Right lung (tissue), 5 donors: ENCODE data around the gene REV1. TPM values are rescaled to one million over a fixed set of nuclear protein-coding genes. Genes with fewer than 3 reads are reported as not detected.
"Not testable (repeated sequence)": the region's sequence is repeated elsewhere in the genome, so short reads cannot be mapped to it uniquely, and the experiment has no call there.

ENCODE experiments used
- DNase-seq, 2 donors: peaks; one replicate each; pipeline ENCODE4 v3.0.0-alpha.2; 2013
- polyA plus RNA-seq, 5 donors: library from polyadenylated mRNA; unstranded; fragments of 120-200 nt; gene quantifications; one replicate each; pipeline versions ENCODE4 v1.2.1 to v1.2.3, GENCODE V29; 2013; ENCODE audit warnings: inconsistent platforms in 1 of 5, low replicate concordance in 1 of 5; ENCODE audit not compliant: insufficient read length in 5 of 5, insufficient read depth in 1 of 5

The REV1 gene
- polyA plus RNA-seq, 5 donors: 51.8 to 73.4 (median 67.1) TPM

DNA sequence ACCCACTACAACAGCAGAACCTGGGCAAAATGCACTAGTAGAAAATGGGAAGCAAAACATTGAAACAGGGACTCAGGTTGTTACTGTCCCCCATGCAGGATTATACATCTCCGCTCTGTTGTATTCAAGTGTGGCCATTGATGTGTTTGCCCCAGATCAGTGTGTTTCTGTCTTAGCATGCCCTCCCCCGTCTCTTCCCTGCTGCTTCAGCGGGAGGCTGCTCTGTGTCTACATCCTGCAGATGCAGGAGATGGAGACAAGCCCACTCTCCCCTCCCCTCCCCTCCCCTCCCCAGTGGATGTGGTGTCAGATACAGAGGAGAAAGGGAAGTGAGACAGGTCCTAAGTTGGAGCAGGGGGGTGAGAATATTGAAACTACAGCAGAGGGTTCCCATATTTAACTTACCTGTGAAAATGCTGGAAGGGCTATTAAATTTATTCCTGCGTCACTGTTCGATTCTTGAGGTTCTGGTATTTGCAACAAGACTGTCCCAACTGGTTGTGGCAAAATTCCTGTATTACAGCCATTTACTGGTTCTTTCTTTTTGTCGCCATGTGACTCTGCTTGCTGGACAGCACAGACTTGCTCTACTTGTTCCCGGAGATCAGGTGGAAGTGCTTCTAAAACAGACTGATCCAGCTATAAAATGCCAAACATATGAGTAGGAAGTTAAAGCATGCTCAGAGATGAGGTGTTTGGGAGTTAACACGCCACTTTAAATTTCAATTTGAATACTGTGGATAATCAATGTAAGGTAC, 85.6 kb downstream of the REV1 start:
- DNase-seq: no peak

DNA sequence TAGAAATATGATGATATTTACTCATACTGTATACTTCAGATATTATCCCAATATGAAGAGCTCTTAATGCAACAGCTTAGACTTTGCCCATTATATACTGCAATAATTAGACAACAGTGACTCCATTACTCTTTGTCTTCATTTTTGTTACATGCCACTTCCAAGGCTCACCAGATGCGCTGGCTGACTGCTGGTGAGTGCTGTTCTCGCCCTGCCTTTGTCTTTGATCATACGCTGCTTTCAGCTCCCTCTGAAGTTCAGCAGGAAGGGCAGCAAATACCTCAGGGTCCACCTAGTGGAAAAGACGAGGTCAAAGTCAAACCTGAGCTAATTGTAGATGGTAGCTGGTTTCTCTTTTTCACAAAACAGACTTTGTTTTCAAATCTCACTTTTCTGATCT, 86.3 kb downstream of the REV1 start:
- no peak for DNase-seq

DNA sequence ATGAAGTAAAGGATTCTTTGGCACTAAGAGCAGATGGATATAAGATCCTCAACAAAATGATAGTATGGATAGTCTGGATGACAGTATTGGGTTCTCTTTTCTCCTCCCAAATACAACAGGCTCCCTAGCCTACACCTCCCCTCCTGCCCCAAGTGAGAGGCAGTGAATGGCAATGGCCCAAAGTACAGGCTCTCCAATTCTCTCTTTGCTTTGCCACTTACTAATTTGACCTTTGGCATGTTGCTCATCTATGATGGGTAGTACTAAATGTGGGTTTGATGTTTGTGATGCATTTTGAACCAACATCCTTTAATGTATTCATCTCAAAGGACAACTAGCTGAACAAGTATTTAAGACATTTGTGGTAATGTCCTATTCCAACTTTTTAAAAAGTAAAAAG, 86.7 kb downstream of the REV1 start:
- DNase-seq: no peak

DNA sequence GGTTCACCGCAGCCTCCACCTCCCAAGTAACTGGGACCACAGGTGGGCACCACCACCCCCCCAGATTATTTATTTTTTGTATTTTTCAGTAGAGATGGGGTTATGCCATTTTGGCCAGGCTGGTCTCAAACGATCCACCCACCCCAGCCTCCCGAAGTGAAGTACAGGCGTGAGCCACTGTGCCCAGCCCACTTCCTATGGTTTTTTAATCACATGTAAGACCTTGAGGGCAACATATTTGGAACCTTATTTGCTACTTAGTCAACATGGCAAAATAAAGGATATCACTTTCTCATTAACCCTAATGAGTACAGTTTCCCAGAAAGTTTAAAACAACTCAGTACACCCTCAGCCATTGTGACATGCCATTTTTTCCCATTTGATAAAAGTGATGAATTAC, 88.0 kb downstream of the REV1 start:
- DNase-seq: no peak

DNA sequence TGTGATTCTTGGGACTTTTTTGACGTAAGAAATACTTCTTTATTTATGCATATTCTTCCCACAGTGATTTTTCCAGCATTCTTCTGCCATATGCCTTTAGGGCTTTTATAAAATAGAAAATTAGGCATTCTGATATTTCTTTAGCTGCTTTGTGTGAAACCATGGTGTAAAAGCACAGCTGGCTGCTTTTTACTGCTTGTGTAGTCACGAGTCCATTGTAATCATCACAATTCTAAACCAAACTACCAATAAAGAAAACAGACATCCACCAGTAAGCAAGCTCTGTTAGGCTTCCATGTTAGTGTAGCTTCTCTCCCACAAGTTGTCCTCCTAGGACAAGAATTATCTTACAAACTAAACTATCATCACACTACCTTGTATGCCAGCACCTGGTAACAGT, 90.0 kb downstream of the REV1 start:
- no peak for DNase-seq

DNA sequence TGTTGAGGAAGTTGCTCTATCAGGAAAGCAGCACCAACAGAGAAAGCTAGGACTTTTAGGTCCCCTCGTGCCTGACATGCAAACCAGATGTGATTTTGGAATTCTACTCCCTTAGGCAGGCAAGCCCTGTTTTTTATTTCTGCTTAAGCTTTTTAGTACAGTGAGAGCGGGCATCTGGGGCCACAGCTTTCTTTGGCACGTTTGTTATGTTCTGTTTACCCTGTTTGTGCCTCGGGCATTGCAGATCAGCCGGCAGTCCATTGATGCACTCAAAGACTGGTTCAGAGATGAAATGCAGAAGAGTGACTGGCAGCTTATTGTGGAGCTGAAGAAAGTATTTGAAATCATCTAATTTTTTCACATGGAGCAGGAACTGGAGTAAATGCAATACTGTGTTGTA, 90.8 kb downstream of the REV1 start:
- DNase-seq: no peak

DNA sequence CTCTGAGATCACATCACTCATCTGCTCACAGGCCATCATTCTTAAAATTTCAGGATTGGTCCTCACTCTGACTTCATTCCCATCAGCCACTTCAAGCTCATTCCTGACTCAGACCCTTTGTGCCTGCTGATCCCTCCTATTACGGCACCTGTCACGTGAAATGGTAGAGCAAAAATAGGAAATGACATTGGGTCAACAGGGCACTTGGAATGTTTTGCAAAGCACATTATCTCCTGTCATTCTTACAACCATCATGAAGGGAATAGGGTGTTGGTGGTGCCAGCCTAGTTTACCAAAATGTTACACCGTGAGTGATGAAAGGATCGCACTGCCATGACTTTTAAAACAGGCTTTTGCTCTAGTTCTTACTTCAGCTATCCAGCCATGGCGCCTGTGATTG, 91.5 kb downstream of the REV1 start:
- DNase-seq: no peak

DNA sequence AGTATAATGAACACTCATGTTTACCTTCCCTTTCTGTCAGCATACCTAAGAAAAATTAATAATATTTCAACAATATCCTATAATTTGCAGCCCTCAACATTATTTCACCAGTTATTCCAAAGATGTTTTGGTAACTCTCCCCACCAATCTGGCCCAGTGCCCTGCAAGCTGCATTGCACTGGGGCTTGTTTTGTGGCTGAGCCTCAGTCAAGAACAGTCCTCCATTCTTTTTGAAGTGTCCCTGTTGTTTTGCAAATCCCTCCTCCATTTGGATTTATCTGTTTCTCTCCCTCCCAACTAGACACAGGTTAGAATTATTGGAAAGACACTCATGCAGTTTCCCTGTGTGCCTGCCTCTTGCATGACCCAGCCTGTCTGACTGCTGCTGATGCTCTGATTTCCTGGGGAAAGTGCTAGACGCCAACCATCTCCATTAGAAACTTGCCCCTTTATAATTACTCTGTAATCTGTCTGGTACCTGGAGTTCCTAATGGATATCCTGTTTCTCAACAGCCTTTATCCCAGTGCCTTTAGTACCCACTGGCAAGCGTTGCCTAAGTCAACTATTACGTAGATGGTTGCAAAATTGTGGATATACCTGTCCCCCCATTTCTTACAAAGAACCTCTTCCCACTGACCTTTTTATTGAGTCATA, 92.4 kb downstream of the REV1 start:
- no peak for DNase-seq

DNA sequence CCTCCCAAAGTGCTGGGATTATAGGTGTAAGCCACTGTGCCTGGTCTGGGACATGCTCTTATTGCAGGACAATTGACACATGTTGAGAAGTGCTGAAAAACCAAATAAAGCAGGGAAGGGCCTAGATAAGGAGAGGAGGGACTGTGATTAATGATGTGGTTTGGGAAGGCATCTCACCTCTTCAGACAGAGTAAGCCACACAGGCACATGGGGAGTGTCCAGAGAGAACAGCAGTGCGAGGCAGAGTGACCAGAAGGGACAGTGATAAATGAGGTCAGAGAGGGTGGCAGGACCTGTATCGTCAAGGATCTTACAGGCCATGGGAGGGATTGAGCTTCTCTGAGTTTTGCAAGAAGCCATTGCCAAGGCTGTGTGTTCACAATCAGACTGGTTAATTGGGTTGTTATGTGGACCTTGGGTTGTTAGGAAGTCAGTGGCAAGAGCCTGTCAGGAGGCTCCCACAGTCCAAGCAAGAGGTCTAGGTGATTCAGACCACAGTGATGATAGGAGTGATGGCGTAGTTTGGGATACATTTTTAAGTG, 94.2 kb downstream of the REV1 start:
- DNase-seq: no peak

DNA sequence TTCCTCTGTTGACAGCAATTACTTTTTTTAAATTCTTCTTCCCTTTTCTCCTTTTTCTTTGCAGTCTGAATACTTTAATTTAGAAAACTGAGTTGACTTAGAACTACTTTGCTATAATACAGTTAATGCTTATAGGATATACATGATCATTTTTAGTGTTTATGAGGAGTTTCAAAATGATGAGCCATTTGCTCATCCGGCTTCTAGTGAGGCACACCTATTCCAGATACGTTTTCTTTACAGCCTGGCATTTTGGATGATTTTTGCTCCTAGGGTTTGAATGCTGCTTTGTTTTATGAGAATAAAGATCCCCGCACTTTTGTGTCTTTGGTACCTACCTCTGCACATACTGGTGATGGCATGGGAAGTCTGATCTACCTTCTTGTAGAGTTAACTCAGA, 99.9 kb downstream of the REV1 start:
- DNase-seq: no peak

DNA sequence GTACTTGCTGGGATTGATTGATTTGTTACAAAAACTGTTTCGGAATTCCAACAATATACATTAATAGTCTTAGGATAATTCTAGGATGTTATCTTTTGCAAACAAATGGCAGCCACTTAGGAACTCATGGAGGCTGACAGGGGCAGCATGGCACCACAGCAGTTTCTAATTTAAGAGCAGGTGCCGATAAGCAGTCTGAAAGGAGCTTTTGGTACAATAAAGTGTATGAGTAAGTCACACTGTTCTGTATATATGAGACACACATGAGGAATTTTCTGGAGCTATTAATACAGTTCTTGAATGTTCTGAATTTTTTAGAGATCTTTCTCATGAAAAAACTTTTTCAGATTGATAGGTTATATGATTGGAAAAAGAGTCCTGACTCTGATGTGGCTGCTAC, 100.4 kb downstream of the REV1 start:
- DNase-seq: no peak

DNA sequence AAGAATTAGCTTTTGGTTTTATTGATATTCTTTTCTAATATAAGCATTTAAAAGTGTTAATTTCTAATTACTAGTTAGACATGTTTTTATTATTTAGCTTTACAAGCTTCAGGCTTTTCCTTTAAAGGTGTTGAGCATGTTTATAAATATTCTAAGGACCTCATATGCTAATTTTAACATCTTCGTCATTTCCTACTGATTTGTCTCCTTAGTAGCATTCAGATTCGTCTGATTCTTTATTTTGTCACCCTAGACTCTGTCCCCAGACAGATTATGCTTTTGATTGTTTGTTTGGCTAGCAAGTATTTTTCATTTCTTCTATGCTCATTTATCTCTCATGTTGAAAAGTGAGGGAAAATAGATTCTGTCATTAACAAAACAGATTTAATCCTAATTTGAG, 100.9 kb downstream of the REV1 start:
- DNase-seq: no peak

DNA sequence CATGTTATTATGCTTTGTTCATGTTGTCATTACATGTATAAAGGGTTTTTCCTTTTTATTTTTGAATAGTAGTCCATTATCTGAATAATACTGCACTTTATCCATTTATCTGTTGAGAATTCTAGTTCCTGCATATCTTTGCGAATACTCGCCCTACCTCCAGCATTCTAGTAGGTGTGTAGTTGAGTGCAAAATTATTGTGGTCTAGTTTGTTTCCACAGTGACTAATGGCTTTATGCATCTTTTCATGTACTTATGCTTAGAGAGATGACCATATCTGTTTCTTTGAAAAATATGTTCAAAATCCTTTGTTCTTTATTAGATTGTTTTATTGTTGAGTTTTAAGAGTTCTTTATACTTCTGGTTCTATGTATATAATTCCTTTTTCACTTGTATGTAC, 103.8 kb downstream of the REV1 start:
- no peak for DNase-seq

DNA sequence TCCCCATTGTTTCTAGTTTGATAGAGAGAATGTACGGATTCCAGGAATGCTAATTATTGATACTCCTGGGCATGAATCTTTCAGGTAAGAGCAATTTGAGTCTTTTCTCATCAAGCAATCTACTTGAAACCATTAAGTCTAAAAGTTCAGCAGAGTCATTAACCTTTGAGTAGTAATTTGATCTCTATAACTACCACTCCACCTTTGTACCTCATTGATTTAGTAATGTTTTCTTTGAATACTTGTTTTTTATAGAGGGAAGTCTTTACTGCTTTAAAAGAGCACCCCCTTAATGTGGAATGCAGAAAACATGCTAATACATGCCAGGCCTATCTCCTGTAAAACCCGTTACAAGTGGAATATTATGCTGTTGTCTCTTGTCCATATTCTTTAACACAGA, 107.7 kb downstream of the REV1 start:
- no peak for DNase-seq

DNA sequence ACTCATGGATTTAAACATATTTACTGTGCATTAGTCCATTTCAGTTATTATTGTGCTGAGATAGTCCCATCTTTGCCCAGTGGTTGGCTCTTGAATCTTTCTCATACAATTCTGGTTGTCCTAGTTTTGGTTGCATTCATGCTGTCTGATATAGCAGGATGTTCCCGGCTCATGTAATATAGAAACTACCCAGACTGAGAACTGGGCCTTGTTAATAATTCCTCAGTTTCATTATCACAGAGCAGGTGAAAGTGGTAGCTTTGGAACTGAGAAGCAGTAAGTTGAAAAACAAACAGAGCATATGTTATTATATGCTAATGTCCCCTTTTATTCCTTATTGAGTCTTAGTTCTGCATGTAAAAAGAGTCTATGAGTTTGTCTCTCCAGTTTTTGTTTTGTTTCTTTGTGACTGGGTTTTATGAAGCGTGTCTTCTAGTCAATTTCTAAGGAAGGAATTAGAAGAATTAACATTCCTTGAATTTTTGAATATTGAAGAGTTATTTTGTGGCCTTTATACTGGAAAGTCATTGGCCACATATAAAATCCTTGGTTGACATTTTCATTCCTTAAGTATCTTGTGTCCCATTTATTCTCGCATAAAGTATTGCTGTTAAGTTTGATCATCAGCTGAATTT, 109.3 kb downstream of the REV1 start:
- no peak for DNase-seq

DNA sequence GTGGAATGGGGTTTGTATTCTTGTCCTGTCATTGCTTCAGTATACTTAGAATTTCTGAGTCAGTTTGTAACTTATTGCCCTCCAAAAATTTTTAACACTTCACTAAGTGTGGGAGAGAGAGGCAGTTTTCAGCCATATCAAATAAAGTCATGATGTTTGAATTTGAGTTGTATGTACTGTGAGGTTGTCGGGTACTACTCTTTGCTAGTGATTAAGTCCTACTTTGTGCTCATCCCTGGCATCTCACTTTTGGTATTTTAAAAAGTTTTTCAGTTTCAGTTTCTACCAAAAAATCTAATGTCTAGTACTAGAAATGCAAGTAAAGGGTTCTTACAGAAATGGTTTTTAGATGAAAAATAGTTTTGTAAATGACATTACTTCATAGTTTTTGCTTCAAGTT, 111.9 kb downstream of the REV1 start:
- DNase-seq: no peak

DNA sequence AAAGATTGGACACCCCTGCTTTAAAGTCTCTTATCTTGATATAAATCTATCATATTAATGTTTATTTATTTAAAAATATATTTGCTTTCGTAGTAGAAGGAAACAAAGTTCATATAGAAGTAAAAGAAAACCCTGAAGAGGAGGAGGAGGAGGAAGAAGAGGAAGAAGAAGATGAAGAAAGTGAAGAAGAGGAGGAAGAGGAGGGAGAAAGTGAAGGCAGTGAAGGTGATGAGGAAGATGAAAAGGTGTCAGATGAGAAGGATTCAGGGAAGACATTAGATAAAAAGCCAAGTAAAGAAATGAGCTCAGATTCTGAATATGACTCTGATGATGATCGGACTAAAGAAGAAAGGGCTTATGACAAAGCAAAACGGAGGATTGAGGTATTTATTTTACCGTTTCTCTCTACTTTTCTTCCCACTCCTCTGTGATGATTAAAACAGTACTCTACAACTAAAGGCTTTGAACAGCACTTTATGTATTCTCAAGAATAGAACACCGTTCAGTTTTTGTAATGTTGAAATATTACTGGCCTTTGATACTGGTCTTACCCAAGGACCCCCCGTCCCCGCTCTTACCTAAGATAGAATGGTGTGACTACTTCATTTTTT, 113.5 kb downstream of the REV1 start:
- no peak for DNase-seq

DNA sequence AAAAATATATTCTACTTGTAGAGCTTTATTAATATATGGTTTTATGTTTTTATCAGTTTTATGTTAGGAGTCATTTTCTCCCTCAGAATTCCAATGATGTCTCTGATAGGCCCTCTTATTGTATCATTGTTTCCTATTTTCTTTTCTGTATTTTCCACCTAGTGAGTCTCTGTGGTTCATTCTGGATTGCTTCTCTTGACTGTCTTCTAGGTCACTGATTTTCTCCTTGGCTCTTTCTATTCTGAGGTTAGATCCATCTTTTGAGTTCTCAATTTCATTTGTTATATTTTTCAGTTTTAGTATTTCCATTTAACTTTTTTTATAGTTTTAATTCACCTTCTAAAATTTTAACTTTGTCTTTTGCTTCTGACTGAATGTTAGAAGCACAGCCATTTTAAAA, 115.1 kb downstream of the REV1 start:
- DNase-seq: no peak

DNA sequence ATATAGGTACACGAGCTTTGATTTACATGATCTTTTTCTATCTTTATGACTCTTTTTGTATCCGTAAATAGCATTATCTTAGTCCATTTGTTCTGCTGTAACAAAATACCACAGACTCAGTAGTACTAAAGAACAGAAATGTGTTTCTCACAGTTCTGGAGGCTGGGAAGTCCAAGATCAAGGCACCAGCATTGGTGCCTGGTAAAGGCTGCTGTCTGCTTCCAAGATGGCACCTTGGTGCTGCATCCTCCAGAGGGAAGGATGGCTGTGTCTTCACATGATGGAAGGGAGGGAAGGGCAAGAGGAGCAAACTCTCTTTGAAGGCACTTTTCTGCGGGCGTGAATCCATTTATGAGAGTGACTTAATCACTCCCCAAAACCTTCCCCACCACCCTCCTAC, 116.7 kb downstream of the REV1 start:
- DNase-seq: no peak

DNA sequence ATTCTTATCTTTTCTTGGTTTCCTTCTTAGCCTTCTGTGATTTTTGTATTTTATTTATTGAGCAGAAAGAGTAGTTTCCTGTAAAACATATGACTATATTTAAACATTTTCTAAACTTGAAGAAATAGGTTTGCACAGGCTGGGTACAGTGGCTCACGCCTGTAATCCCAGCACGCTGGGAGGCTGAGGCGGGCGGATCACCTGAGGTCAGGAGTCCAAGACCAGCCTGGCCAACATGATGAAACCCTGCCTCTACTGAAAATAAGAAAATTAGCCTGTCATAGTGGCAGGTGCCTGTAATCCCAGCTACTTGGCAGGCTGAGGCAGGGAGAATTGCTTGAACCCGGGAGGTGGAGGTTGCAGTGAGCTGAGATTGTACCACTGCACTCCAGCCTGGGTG, 121.0 kb downstream of the REV1 start:
- not testable (repeated sequence) for DNase-seq

DNA sequence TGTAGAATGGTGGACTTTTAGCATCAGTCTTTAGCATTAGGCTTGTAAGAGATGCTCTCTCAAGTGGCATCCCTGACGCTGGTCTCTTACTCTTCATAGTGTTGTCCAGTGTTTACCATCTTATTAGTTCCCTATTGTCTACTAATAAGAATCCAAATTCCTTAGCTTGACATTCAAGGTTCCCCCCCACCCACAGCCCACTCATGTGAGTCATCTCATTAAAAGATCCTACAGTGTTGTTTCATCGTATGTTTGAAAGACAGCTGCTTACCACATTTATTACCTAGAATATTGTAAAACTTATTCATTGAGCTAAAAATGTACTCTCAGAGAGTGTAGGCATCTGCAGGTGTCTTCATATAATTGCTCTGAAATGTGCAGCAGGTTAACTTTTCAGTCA, 124.2 kb downstream of the REV1 start:
- DNase-seq: no peak

DNA sequence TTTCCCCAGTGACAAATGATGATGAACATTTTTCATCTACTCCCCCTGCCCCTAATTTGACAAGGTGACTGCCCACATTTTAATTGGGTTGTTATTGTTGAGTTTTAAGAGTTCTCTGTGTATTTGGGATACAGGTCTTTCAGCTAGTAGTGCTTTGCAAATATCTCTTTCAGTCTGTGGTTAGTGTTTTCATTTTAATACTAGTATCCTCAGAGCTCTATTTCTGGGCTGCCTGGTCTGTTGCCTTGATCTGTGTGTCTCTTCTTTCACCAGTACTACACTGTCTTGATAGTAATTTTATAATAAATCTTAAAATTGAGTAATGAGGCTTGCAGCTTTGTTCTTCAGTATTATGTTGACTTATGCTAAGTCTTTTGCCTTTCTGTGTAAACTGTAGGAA, 133.0 kb downstream of the REV1 start:
- DNase-seq: no peak

DNA sequence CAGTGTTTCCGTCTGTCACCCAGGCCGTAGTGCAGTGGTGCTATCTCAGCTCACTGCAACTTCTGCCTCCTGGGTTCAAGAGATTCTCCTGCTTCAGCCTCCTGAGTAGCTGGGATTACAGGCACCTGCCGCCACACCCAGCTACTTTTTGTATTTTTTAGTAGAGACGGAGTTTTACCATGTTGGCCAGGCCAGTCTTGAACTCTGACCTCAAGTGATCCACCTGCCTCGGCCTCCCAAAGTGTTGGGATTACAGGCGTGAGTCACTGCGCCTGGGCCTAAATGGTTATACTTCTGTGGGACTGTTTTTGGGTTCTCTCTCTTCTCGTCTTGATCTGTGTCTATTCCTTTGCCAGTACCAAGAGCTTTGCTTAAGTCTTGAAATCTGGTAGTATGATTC, 135.0 kb downstream of the REV1 start:
- DNase-seq: not testable (repeated sequence)
